GM12878 (cell line): Measurements from ENCODE around the gene C20orf202. TPM values are rescaled to one million over a fixed set of nuclear protein-coding genes. Genes with fewer than 3 reads are reported as not detected.

ENCODE experiments used
- ATAC-seq: fragments of 200-7000 bp; cut with Tn5 transposase; 3 replicates; pipeline ENCODE4 v1.9.1; 2020; ENCODE audit warnings: mild to moderate bottlenecking, moderate library complexity
- BruUV-seq: library from RNA; stranded (reverse); fragments of 400-500 nt; replicated peaks from 2 replicates; lab custom pipeline; 2021; lab: Mats Ljungman, UMichigan
- CTCF ChIA-PET: fragments of 300-600 bp; sonication (Branson Sonifier 250); formaldehyde crosslinking; extraction: SDS; loops from one replicate; lab custom pipeline; 2021; ENCODE audit warnings: inconsistent platforms; lab: Yijun Ruan, JAX
- POLR2A ChIA-PET: fragments of 350-600 bp; formaldehyde crosslinking; extraction: SDS; loops from one replicate; lab custom pipeline; 2021; ENCODE audit warnings: inconsistent platforms; lab: Charles Lee
- RAD21 ChIA-PET: fragments of 300-600 bp; sonication (Branson Sonifier 250); formaldehyde crosslinking; loops from one replicate; lab custom pipeline; 2023; ENCODE audit warnings: antibody characterized with exemption; ENCODE audit not compliant: unreplicated experiment; lab: Charles Lee
- SMC1A ChIA-PET: fragments of 300-600 bp; sonication (Branson Sonifier 250); formaldehyde crosslinking; loops from one replicate; lab custom pipeline; 2023; ENCODE audit not compliant: unreplicated experiment, uncharacterized antibody; lab: Charles Lee
- DNase-seq: peaks from one replicate; pipeline ENCODE4 v3.0.0-alpha.2; 2011; ENCODE audit warnings: low read depth, low spot score
- FAIRE-seq: peaks from 3 replicates; lab custom pipeline; 2011; peaks lifted over from hg19 to GRCh38; lab: Jason Lieb, UNC
- H2AFZ ChIP-seq: 2 replicates; pipeline ENCODE4 v1.6.0; 2011; ENCODE audit warnings: low read depth, low read length, control low read depth; ENCODE audit not compliant: control insufficient read depth
- H3K27ac ChIP-seq: 2 replicates; pipeline ENCODE4 v1.5.1; 2011; ENCODE audit warnings: control low read depth; ENCODE audit not compliant: control insufficient read depth, insufficient read depth
- H3K27me3 ChIP-seq, 2 experiments: replicated peaks in 1 of 2; 2 replicates each; pipeline versions ENCODE4 v1.6.0 to v1.6.1; 2011; ENCODE audit warnings: low read length in 1 of 2; ENCODE audit not compliant: control insufficient read depth in 2 of 2, insufficient read depth in 2 of 2
- H3K36me3 ChIP-seq, 2 experiments: 2 replicates each; pipeline ENCODE4 v1.5.1; 2011; ENCODE audit warnings: low read length in 1 of 2; ENCODE audit not compliant: control insufficient read depth in 2 of 2, insufficient read depth in 2 of 2
- H3K4me1 ChIP-seq: 2 replicates; pipeline ENCODE4 v1.6.1; 2011; ENCODE audit warnings: mild to moderate bottlenecking, low read length, moderate library complexity, mixed read lengths; ENCODE audit not compliant: control insufficient read depth, insufficient read depth
- H3K4me2 ChIP-seq: 2 replicates; pipeline ENCODE4 v1.6.0; 2011; ENCODE audit warnings: control low read depth; ENCODE audit not compliant: control insufficient read depth, insufficient read depth
- H3K4me3 ChIP-seq: fragments of 200-600 bp; sonication (generic); 2 replicates; pipeline ENCODE4 v1.5.1; 2016
- H3K79me2 ChIP-seq: 2 replicates; pipeline ENCODE4 v1.6.0; 2011; ENCODE audit warnings: low read length; ENCODE audit not compliant: control insufficient read depth, insufficient read depth
- H3K9ac ChIP-seq: 2 replicates; pipeline ENCODE4 v1.8.0; 2011; ENCODE audit warnings: low read length, control low read depth, mixed read lengths; ENCODE audit not compliant: control insufficient read depth, insufficient read depth
- H3K9me3 ChIP-seq: replicated peaks from 3 replicates; pipeline ENCODE4 v1.5.1; 2011; ENCODE audit warnings: mild to moderate bottlenecking, low read length; ENCODE audit not compliant: control insufficient read depth, insufficient read depth
- H4K20me1 ChIP-seq: 2 replicates; pipeline ENCODE4 v1.6.0; 2011; ENCODE audit not compliant: control insufficient read depth, insufficient read depth
- EED ChIP-seq: sonication (generic); IDR thresholded peaks from 2 replicates; pipeline ENCODE4 v1.6.1; 2016; ENCODE audit warnings: antibody characterized with exemption, low read depth
- FOS ChIP-seq: IDR thresholded peaks from 3 replicates; pipeline ENCODE4 v1.6.1; 2011; ENCODE audit warnings: borderline replicate concordance; ENCODE audit not compliant: insufficient read length; ENCODE audit errors: extremely low read depth
- JUND ChIP-seq: IDR thresholded peaks from 2 replicates; pipeline ENCODE4 v1.6.1; 2012; ENCODE audit warnings: low read depth, mild to moderate bottlenecking, low read length, improper control_type of control experiment, moderate library complexity
- POLR2A ChIP-seq: IDR thresholded peaks from 2 replicates; pipeline ENCODE4 v1.6.1; 2011; ENCODE audit warnings: low read depth, mild to moderate bottlenecking, low read length
- PRDM15 ChIP-seq: fragments of 450-650 bp; formaldehyde crosslinking; IDR thresholded peaks from 2 replicates; pipeline ENCODE4 v1.4.0; 2020; ENCODE audit warnings: mild to moderate bottlenecking, moderate library complexity
- RBBP5 ChIP-seq: fragments of 200-600 bp; sonication (generic); conservative IDR thresholded peaks from 2 replicates; pipeline ENCODE4 v1.6.1; 2016
- SMC3 ChIP-seq: IDR thresholded peaks from 2 replicates; pipeline ENCODE4 v1.6.1; 2011; ENCODE audit warnings: low read length, improper control_type of control experiment, borderline replicate concordance
- TBL1XR1 ChIP-seq: IDR thresholded peaks from 2 replicates; pipeline ENCODE4 v1.6.1; 2012; ENCODE audit warnings: low read depth, low read length, improper control_type of control experiment
- WGBS: methylation state at CpG from one replicate; pipeline ENCODE4 v1.1.6; 2016; ENCODE audit warnings: low lambda C conversion rate; ENCODE audit not compliant: insufficient replicate concordance, insufficient coverage; ENCODE audit errors: missing lambda C conversion rate; 5-methylcytosine and 5-hydroxymethylcytosine counted together
- in situ Hi-C: fragments of 300-500 bp; cut with MboI; formaldehyde crosslinking; loops from 9 replicates; pipeline ENCODE4 v1.14.3; 2018; ENCODE audit warnings: mixed read lengths
- intact Hi-C: fragments of 100-400 bp; cut with micrococcal nuclease; formaldehyde crosslinking; loops from one replicate; pipeline ENCODE4 v1.14.2; 2022; ENCODE audit not compliant: unreplicated experiment
- polyA plus RNA-seq, 11 experiments: library from polyadenylated mRNA; depleted of rRNA in 4 of 11; unstranded in 6 of 11; stranded (reverse) in 5 of 11; fragments of >200 nt; fragmentation: Nextera tagmentation in 4 of 11; fragmentation: Illumina TruSeq in 1 of 11; extraction: Ambion mirVana in 4 of 11; extraction: Trizol in 1 of 11; gene quantifications; 1 replicate in 1 of 11; 2 replicates in 10 of 11; pipeline versions ENCODE4 v1.2.1 to v1.2.3, GENCODE V29; 2011 to 2016; ENCODE audit warnings: inconsistent platforms in 2 of 11, missing spikeins in 2 of 11, low read depth in 1 of 11
- total RNA-seq, 4 experiments: library from RNA; depleted of rRNA in 3 of 4; stranded (reverse); fragments of >200 nt in 3 of 4; fragmentation: Illumina TruSeq in 1 of 4; extraction: Trizol in 1 of 4; gene quantifications; 2 replicates each; pipeline versions ENCODE4 v1.2.1 to v1.2.3, GENCODE V29; 2013 to 2021
- TF ChIP-seq, protein P1 (sequence below): fragments of 150-350 bp; IDR thresholded peaks from 2 replicates; pipeline ENCODE4 v1.6.1; 2014; ENCODE audit warnings: mild to moderate bottlenecking, low read depth, low read length
- TF ChIP-seq, protein P2 (sequence below): IDR thresholded peaks from 2 replicates; pipeline ENCODE4 v1.6.1; 2012; ENCODE audit warnings: mild to moderate bottlenecking, low read depth, low read length

Gene C20orf202
- total and polyA plus RNA-seq, 10 of the 15 experiments (the other 5 are each of a cell fraction or from before 2014, with no cell fraction given): 0.04 TPM; not detected in 8

GRCh38 chr20:1171461-1172093, 31.7 kb upstream of the C20orf202 start:
- no peak overlapping the region for H3K27ac ChIP-seq
- in situ Hi-C loops: no loop called here
- H3K4me1 ChIP-seq: no peaks in the 10 kb centered on the region
- H3K27me3 ChIP-seq: no peaks in the 10 kb centered on the region
- no peaks in the 10 kb centered on the region for H3K9me3 ChIP-seq
- H3K4me2 ChIP-seq: no peak overlapping the region
- DNase-seq: no peak
- no peak overlapping the region for H3K9ac ChIP-seq
- H3K36me3 ChIP-seq: peaks cover 9 to 27% of the 10 kb centered on the region in 2 experiments
- CTCF ChIA-PET: no interaction called here
- TF ChIP-seq POLR2A (0 out of 2 replicates have a peak, but pooled peaks have one; percentile 31), PRDM15 (no peak), FOS (no peak), EED (no peak), SMC3 (no peak), JUND (no peak), RBBP5 (no peak), TBL1XR1 (no peak)
- TF ChIP-seq, protein P1, sequence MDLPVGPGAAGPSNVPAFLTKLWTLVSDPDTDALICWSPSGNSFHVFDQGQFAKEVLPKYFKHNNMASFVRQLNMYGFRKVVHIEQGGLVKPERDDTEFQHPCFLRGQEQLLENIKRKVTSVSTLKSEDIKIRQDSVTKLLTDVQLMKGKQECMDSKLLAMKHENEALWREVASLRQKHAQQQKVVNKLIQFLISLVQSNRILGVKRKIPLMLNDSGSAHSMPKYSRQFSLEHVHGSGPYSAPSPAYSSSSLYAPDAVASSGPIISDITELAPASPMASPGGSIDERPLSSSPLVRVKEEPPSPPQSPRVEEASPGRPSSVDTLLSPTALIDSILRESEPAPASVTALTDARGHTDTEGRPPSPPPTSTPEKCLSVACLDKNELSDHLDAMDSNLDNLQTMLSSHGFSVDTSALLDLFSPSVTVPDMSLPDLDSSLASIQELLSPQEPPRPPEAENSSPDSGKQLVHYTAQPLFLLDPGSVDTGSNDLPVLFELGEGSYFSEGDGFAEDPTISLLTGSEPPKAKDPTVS: no peak
- TF ChIP-seq, protein P2, sequence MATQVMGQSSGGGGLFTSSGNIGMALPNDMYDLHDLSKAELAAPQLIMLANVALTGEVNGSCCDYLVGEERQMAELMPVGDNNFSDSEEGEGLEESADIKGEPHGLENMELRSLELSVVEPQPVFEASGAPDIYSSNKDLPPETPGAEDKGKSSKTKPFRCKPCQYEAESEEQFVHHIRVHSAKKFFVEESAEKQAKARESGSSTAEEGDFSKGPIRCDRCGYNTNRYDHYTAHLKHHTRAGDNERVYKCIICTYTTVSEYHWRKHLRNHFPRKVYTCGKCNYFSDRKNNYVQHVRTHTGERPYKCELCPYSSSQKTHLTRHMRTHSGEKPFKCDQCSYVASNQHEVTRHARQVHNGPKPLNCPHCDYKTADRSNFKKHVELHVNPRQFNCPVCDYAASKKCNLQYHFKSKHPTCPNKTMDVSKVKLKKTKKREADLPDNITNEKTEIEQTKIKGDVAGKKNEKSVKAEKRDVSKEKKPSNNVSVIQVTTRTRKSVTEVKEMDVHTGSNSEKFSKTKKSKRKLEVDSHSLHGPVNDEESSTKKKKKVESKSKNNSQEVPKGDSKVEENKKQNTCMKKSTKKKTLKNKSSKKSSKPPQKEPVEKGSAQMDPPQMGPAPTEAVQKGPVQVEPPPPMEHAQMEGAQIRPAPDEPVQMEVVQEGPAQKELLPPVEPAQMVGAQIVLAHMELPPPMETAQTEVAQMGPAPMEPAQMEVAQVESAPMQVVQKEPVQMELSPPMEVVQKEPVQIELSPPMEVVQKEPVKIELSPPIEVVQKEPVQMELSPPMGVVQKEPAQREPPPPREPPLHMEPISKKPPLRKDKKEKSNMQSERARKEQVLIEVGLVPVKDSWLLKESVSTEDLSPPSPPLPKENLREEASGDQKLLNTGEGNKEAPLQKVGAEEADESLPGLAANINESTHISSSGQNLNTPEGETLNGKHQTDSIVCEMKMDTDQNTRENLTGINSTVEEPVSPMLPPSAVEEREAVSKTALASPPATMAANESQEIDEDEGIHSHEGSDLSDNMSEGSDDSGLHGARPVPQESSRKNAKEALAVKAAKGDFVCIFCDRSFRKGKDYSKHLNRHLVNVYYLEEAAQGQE: peak; percentile 88
- TF ChIP-seq, all 136 proteins: peak for 2
- WGBS: 97% methylated on average over 4 of the region's 4 CpGs
- Histone ChIP-seq H3K4me3 (no peak overlapping the region), H3K79me2 (no peaks in the 10 kb centered on the region), H2AFZ (no peak overlapping the region), H4K20me1 (no peaks in the 10 kb centered on the region; the same call in 1 of the 2 replicates)
- SMC1A ChIA-PET: interaction anchor here (0.9 to 1.4 kb wide), 2 partner anchors 9 to 12 kb away, joined by 3 to 4 read pairs; no protein-coding TSS in a partner anchor
- intact Hi-C loops: no loop called here
- FAIRE-seq (no peak), ATAC-seq (no peak)
- no TSS peak for BruUV-seq
- RAD21 ChIA-PET: no interaction called here
- POLR2A ChIA-PET: no interaction called here
